Keratinocyte (primary cell): Measurements from ENCODE around the gene PTEN. TPM values are rescaled to one million over a fixed set of nuclear protein-coding genes. Genes with fewer than 3 reads are reported as not detected.
"Not testable (repeated sequence)": the region's sequence is repeated elsewhere in the genome, so short reads cannot be mapped to it uniquely, and the experiment has no call there.

Experiments used
- DNase-seq: peaks from one replicate; pipeline ENCODE4 v3.0.0-alpha.2; 2011; ENCODE audit warnings: low read depth, missing footprints, low spot score
- FAIRE-seq: peaks from 2 replicates; lab custom pipeline; 2011; peaks lifted over from hg19 to GRCh38; lab: Jason Lieb, UNC
- H2AFZ ChIP-seq: 2 replicates; pipeline ENCODE4 v1.6.0; 2012; ENCODE audit warnings: low read length, control low read depth, inconsistent platforms; ENCODE audit not compliant: control insufficient read depth
- H3K27ac ChIP-seq: 2 replicates; pipeline ENCODE4 v1.5.1; 2011; ENCODE audit warnings: low read length; ENCODE audit not compliant: control insufficient read depth, insufficient read depth
- H3K27me3 ChIP-seq: 3 replicates; pipeline ENCODE4 v1.6.0; 2011; ENCODE audit warnings: low read length; ENCODE audit not compliant: control insufficient read depth, insufficient read depth; ENCODE audit errors: extremely low read depth
- H3K36me3 ChIP-seq, 2 experiments: 2 replicates in 1 of 2; 3 replicates in 1 of 2; pipeline ENCODE4 v1.5.1; 2011; ENCODE audit warnings: low read length in 2 of 2, mild to moderate bottlenecking in 1 of 2; ENCODE audit not compliant: control insufficient read depth in 2 of 2, insufficient read depth in 2 of 2; ENCODE audit errors: extremely low read depth in 1 of 2
- H3K4me1 ChIP-seq: 3 replicates; pipeline ENCODE4 v1.5.1; 2011; ENCODE audit warnings: low read length; ENCODE audit not compliant: control insufficient read depth, insufficient read depth; ENCODE audit errors: extremely low read depth
- H3K4me2 ChIP-seq: 3 replicates; pipeline ENCODE4 v1.6.0; 2011; ENCODE audit warnings: low read depth, low read length; ENCODE audit not compliant: control insufficient read depth, insufficient read depth; ENCODE audit errors: extremely low read depth
- H3K4me3 ChIP-seq, 3 experiments: fragments of 200-600 bp in 1 of 3; sonication (generic) in 1 of 3; 2 replicates in 2 of 3; 3 replicates in 1 of 3; pipeline ENCODE4 v1.5.1; 2011 to 2016; ENCODE audit warnings: low read length in 3 of 3, mild to moderate bottlenecking in 3 of 3, control low read depth in 2 of 3, inconsistent platforms in 1 of 3, low read depth in 1 of 3, mixed read lengths in 1 of 3, mixed run types in 1 of 3, moderate library complexity in 1 of 3; ENCODE audit not compliant: control insufficient read depth in 2 of 3, insufficient read depth in 2 of 3; ENCODE audit errors: extremely low read depth in 1 of 3
- H3K79me2 ChIP-seq: 2 replicates; pipeline ENCODE4 v1.6.0; 2012; ENCODE audit warnings: low read length; ENCODE audit not compliant: control insufficient read depth, insufficient read depth
- H3K9ac ChIP-seq: 3 replicates; pipeline ENCODE4 v1.6.0; 2011; ENCODE audit warnings: low read length; ENCODE audit not compliant: control insufficient read depth, insufficient read depth; ENCODE audit errors: extremely low read depth
- H3K9me1 ChIP-seq: 3 replicates; pipeline ENCODE4 v1.6.0; 2011; ENCODE audit warnings: low read length; ENCODE audit not compliant: control insufficient read depth, insufficient read depth; ENCODE audit errors: extremely low read depth
- H3K9me3 ChIP-seq: 2 replicates; pipeline ENCODE4 v1.5.1; 2012; ENCODE audit warnings: low read depth, low read length; ENCODE audit not compliant: control insufficient read depth
- H4K20me1 ChIP-seq: 3 replicates; pipeline ENCODE4 v1.6.0; 2011; ENCODE audit warnings: low read length; ENCODE audit not compliant: control insufficient read depth, insufficient read depth; ENCODE audit errors: extremely low read depth
- CTCF ChIP-seq, 3 experiments: IDR thresholded peaks in 1 of 3; conservative IDR thresholded peaks in 1 of 3; optimal IDR thresholded peaks in 1 of 3; 2 replicates in 2 of 3; 3 replicates in 1 of 3; pipeline versions ENCODE3 to v1.5.1; 2011; ENCODE audit warnings: low read length in 3 of 3, mild to moderate bottlenecking in 3 of 3, moderate library complexity in 2 of 3, control low read depth in 1 of 3, inconsistent platforms in 1 of 3; ENCODE audit not compliant: insufficient read depth in 2 of 3; ENCODE audit errors: extremely low read depth in 1 of 3
- EZH2 ChIP-seq: IDR thresholded peaks from one replicate; pipeline ENCODE4 v1.6.1; 2012; ENCODE audit warnings: inconsistent platforms, mild to moderate bottlenecking, low read length, moderate library complexity
- dilution Hi-C: fragments of 300-500 bp; cut with MboI; formaldehyde crosslinking; loops from one replicate; pipeline ENCODE4 v1.7.0; 2020; ENCODE audit warnings: low sequenced_read_pairs; ENCODE audit not compliant: extremely low pct_ligation_motif_present
- polyA plus RNA-seq, 5 experiments: library from polyadenylated mRNA; depleted of rRNA in 3 of 5; stranded (reverse) in 3 of 5; stranded (forward) in 1 of 5; unstranded in 1 of 5; fragments of >200 nt; gene quantifications; 1 replicate in 1 of 5; 2 replicates in 3 of 5; 3 replicates in 1 of 5; pipeline versions ENCODE4 v1.2.1 to v1.2.3, GENCODE V29; 2011 to 2012; ENCODE audit warnings: missing spikeins in 2 of 5, low read depth in 1 of 5, low replicate concordance in 1 of 5

Gene PTEN
- polyA plus RNA-seq, 1 donor (not counting 4 experiments of a cell fraction or from before 2014, with no cell fraction given): 39.4 TPM

GRCh38 chr10:87852089-87852488, 11.3 kb upstream of the PTEN start:
- Histone ChIP-seq H2AFZ (no peak overlapping the region), H3K9ac (no peak overlapping the region), H3K27me3 (no peaks in the 10 kb centered on the region), H3K36me3 (no peaks in the 10 kb centered on the region), H3K9me3 (no peaks in the 10 kb centered on the region), H3K27ac (no peak overlapping the region), H3K79me2 (no peaks in the 10 kb centered on the region), H3K4me2 (no peak overlapping the region), H3K4me3 (no peak overlapping the region), H4K20me1 (no peaks in the 10 kb centered on the region), H3K4me1 (peaks cover 8% of the 10 kb centered on the region), H3K9me1 (no peaks in the 10 kb centered on the region)
- FAIRE-seq (no peak), DNase-seq (no peak)
- dilution Hi-C loops: no loop called here
- no peak for TF ChIP-seq EZH2
- TF ChIP-seq CTCF (optimal IDR thresholded peaks at IDR 0.05 in 1 of 3, IDR thresholded peaks at IDR 0.05 in 1 of 3, conservative IDR thresholded peaks at IDR 0.05 in 1 of 3; ENCODE audit: extremely low read depth in 1 of 3, insufficient read depth in 2 of 3, low read length in 3 of 3): no peak

GRCh38 chr10:87855247-87855646, 8.2 kb upstream of the PTEN start:
- H3K4me3 ChIP-seq, H3K4me2 ChIP-seq, dilution Hi-C loops: not testable (repeated sequence)

GRCh38 chr10:87855665-87856064, 7.8 kb upstream of the PTEN start:
- H3K4me3 ChIP-seq, H2AFZ ChIP-seq, DNase-seq, H3K79me2 ChIP-seq, H3K9me3 ChIP-seq, H3K4me1 ChIP-seq, H3K36me3 ChIP-seq, H3K27ac ChIP-seq, FAIRE-seq, H4K20me1 ChIP-seq, dilution Hi-C loops, H3K27me3 ChIP-seq, H3K9ac ChIP-seq, H3K9me1 ChIP-seq, H3K4me2 ChIP-seq: not testable (repeated sequence)

More at GRCh38 chr10:87855247-87855646, 8.2 kb upstream of the PTEN start:
- H3K9me3 ChIP-seq, H2AFZ ChIP-seq, H3K9me1 ChIP-seq, DNase-seq, H3K79me2 ChIP-seq, H3K36me3 ChIP-seq, H3K27ac ChIP-seq, H3K9ac ChIP-seq, H4K20me1 ChIP-seq, H3K4me1 ChIP-seq, H3K27me3 ChIP-seq, FAIRE-seq: not testable (repeated sequence)
